H1 (cell line): ENCODE results near the gene DYNC2I2. TPM values are rescaled to one million over a fixed set of nuclear protein-coding genes. Genes with fewer than 3 reads are reported as not detected.

ENCODE experiments used
- CTCF ChIA-PET: fragments of 300-600 bp; sonication (Branson Sonifier 250); formaldehyde crosslinking; loops from one replicate; lab custom pipeline; 2021; ENCODE audit not compliant: partially characterized antibody; lab: Charles Lee
- POLR2A ChIA-PET: fragments of 300-600 bp; sonication (Branson Sonifier 250); formaldehyde crosslinking; loops from one replicate; lab custom pipeline; 2021; ENCODE audit warnings: inconsistent platforms; ENCODE audit not compliant: partially characterized antibody; lab: Charles Lee
- DNase-seq, 2 experiments: peaks; one replicate each; pipeline versions ENCODE4 v3.0.0 to v3.0.0-alpha.2; 2010 to 2022; ENCODE audit warnings: low spot score in 2 of 2, low read depth in 1 of 2, mixed read lengths in 1 of 2
- FAIRE-seq: peaks from 2 replicates; lab custom pipeline; 2011; peaks lifted over from hg19 to GRCh38; lab: Jason Lieb, UNC
- H2AFZ ChIP-seq: 2 replicates; pipeline ENCODE4 v1.8.1; 2012; ENCODE audit warnings: low read length, inconsistent platforms
- H2AK5ac ChIP-seq: 2 replicates; pipeline ENCODE4 v1.6.1; 2013; ENCODE audit warnings: low read depth, low read length
- H2BK120ac ChIP-seq: replicated peaks from 2 replicates; pipeline ENCODE3; 2013; ENCODE audit warnings: low read depth, low read length, inconsistent platforms
- H2BK12ac ChIP-seq: 2 replicates; pipeline ENCODE4 v1.6.1; 2013; ENCODE audit warnings: low read depth, low read length
- H2BK15ac ChIP-seq: 2 replicates; pipeline ENCODE4 v1.6.1; 2013; ENCODE audit warnings: low read length
- H2BK20ac ChIP-seq: 2 replicates; pipeline ENCODE4 v1.6.1; 2013; ENCODE audit warnings: low read length
- H2BK5ac ChIP-seq: 2 replicates; pipeline ENCODE4 v1.6.1; 2013; ENCODE audit warnings: low read depth, low read length
- H3K14ac ChIP-seq: 2 replicates; pipeline ENCODE4 v1.6.1; 2013; ENCODE audit warnings: inconsistent platforms; ENCODE audit not compliant: insufficient read length
- H3K18ac ChIP-seq: 2 replicates; pipeline ENCODE4 v1.6.1; 2013; ENCODE audit warnings: low read length; ENCODE audit errors: extremely low read depth
- H3K23ac ChIP-seq: 2 replicates; pipeline ENCODE4 v1.6.1; 2013; ENCODE audit warnings: inconsistent platforms; ENCODE audit not compliant: insufficient read length
- H3K23me2 ChIP-seq: 2 replicates; pipeline ENCODE4 v1.6.1; 2013; ENCODE audit warnings: low read depth, low read length
- H3K27ac ChIP-seq: 2 replicates; pipeline ENCODE4 v1.6.1; 2011; ENCODE audit warnings: low read depth, low read length, inconsistent platforms
- H3K27me3 ChIP-seq, 4 experiments: replicated peaks in 1 of 4; 1 replicate in 1 of 4; 2 replicates in 3 of 4; pipeline versions ENCODE4 v1.6.1 to v1.8.1; 2011 to 2013; ENCODE audit warnings: low read length in 3 of 4, mild to moderate bottlenecking in 3 of 4, inconsistent platforms in 2 of 4, mixed read lengths in 2 of 4, moderate library complexity in 1 of 4; ENCODE audit not compliant: control insufficient read depth in 3 of 4, insufficient read depth in 3 of 4; ENCODE audit errors: extremely low read depth in 1 of 4
- H3K36me3 ChIP-seq, 4 experiments: 2 replicates each; pipeline versions ENCODE4 v1.6.1 to v1.8.1; 2011 to 2013; ENCODE audit warnings: mild to moderate bottlenecking in 4 of 4, low read length in 3 of 4, moderate library complexity in 2 of 4, control low read depth in 1 of 4, inconsistent platforms in 1 of 4; ENCODE audit not compliant: insufficient read depth in 4 of 4, control insufficient read depth in 2 of 4
- H3K4ac ChIP-seq: replicated peaks from 2 replicates; pipeline ENCODE3; 2013; ENCODE audit warnings: low read length, low read depth, mixed read lengths, inconsistent platforms; ENCODE audit not compliant: insufficient read length
- H3K4me1 ChIP-seq, 4 experiments: replicated peaks in 1 of 4; 1 replicate in 1 of 4; 2 replicates in 3 of 4; pipeline versions ENCODE4 v1.6.1 to v1.8.1; 2011 to 2013; ENCODE audit warnings: low read length in 3 of 4, inconsistent platforms in 2 of 4, mixed read lengths in 1 of 4; ENCODE audit not compliant: insufficient read depth in 4 of 4, control insufficient read depth in 3 of 4
- H3K4me2 ChIP-seq, 2 experiments: 2 replicates each; pipeline versions ENCODE4 v1.6.1 to v1.8.1; 2011 to 2013; ENCODE audit warnings: low read depth in 2 of 2, low read length in 2 of 2, control low read depth in 1 of 2, inconsistent platforms in 1 of 2, mild to moderate bottlenecking in 1 of 2; ENCODE audit not compliant: insufficient read depth in 1 of 2
- H3K4me3 ChIP-seq, 4 experiments: fragments of 200-600, 300-600 bp in 1 of 4; sonication (generic), shearing (Covaris generic), sonication (Bioruptor Twin) in 1 of 4; 2 replicates each; pipeline versions ENCODE4 v1.5.1 to v1.8.1; 2011 to 2016; ENCODE audit warnings: low read length in 4 of 4, low read depth in 3 of 4, control low read depth in 2 of 4, inconsistent platforms in 2 of 4, mild to moderate bottlenecking in 2 of 4, mixed read lengths in 1 of 4, moderate library complexity in 1 of 4; ENCODE audit not compliant: insufficient read depth in 2 of 4; ENCODE audit errors: extremely low read depth in 1 of 4
- H3K56ac ChIP-seq: replicated peaks from 2 replicates; pipeline ENCODE3; 2013; ENCODE audit warnings: low read depth, mild to moderate bottlenecking, mixed read lengths, low read length, inconsistent platforms; ENCODE audit not compliant: insufficient read length
- H3K79me1 ChIP-seq: 2 replicates; pipeline ENCODE4 v1.6.1; 2013; ENCODE audit warnings: low read depth, low read length, control low read depth
- H3K79me2 ChIP-seq, 2 experiments: 2 replicates each; pipeline versions ENCODE4 v1.6.1 to v1.8.1; 2012 to 2013; ENCODE audit warnings: low read length in 2 of 2, mild to moderate bottlenecking in 2 of 2, inconsistent platforms in 1 of 2; ENCODE audit not compliant: insufficient read depth in 2 of 2, control insufficient read depth in 1 of 2
- H3K9ac ChIP-seq, 4 experiments: replicated peaks in 1 of 4; 1 replicate in 1 of 4; 2 replicates in 3 of 4; pipeline versions ENCODE4 v1.6.1 to v1.8.1; 2011 to 2013; ENCODE audit warnings: low read depth in 3 of 4, low read length in 3 of 4, control low read depth in 2 of 4, mild to moderate bottlenecking in 2 of 4, moderate library complexity in 2 of 4, inconsistent platforms in 1 of 4; ENCODE audit errors: extremely low read depth in 1 of 4
- H3K9me3 ChIP-seq, 2 experiments: 2 replicates each; pipeline versions ENCODE4 v1.6.1 to v1.8.1; 2012 to 2013; ENCODE audit warnings: mild to moderate bottlenecking in 2 of 2, moderate library complexity in 2 of 2, control low read depth in 1 of 2, inconsistent platforms in 1 of 2, low read depth in 1 of 2, low read length in 1 of 2, mixed read lengths in 1 of 2; ENCODE audit not compliant: insufficient read depth in 2 of 2
- H4K20me1 ChIP-seq, 2 experiments: replicated peaks in 1 of 2; 2 replicates each; pipeline versions ENCODE3 to v1.8.1; 2011 to 2013; ENCODE audit warnings: inconsistent platforms in 2 of 2, low read length in 2 of 2, mild to moderate bottlenecking in 1 of 2; ENCODE audit not compliant: insufficient read depth in 2 of 2, control insufficient read depth in 1 of 2
- H4K5ac ChIP-seq: 2 replicates; pipeline ENCODE4 v1.6.1; 2013; ENCODE audit warnings: low read length, low read depth, mixed read lengths, inconsistent platforms; ENCODE audit not compliant: insufficient read length
- H4K8ac ChIP-seq: 2 replicates; pipeline ENCODE4 v1.8.0; 2013; ENCODE audit warnings: mild to moderate bottlenecking, moderate library complexity, low read length, inconsistent platforms; ENCODE audit not compliant: insufficient read depth; ENCODE audit errors: extremely low read depth
- H4K91ac ChIP-seq: replicated peaks from 2 replicates; pipeline ENCODE3; 2013; ENCODE audit warnings: low read length, mixed read lengths, inconsistent platforms; ENCODE audit not compliant: insufficient read length
- ATF2 ChIP-seq: IDR thresholded peaks from 2 replicates; pipeline ENCODE4 v1.6.1; 2012; ENCODE audit warnings: low read length, inconsistent platforms
- BACH1 ChIP-seq: IDR thresholded peaks from 2 replicates; pipeline ENCODE4 v1.6.1; 2012; ENCODE audit warnings: low read length, improper control_type of control experiment
- CBX5 ChIP-seq: fragments of 300-800, 300-1000 bp; sonication (generic); IDR thresholded peaks from 2 replicates; pipeline ENCODE4 v1.7.1; 2016; ENCODE audit warnings: antibody characterized with exemption, low read length, low read depth
- CHD1 ChIP-seq: IDR thresholded peaks from 2 replicates; pipeline ENCODE4 v1.6.1; 2012; ENCODE audit warnings: low read depth, low read length, improper control_type of control experiment
- EGR1 ChIP-seq: IDR thresholded peaks from 2 replicates; pipeline ENCODE4 v1.6.1; 2011; ENCODE audit warnings: low read depth, low read length, borderline replicate concordance
- FOSL1 ChIP-seq: IDR thresholded peaks from 2 replicates; pipeline ENCODE4 v1.6.1; 2011; ENCODE audit warnings: mild to moderate bottlenecking, low read depth, low read length, moderate library complexity; ENCODE audit not compliant: insufficient read depth
- MAFK ChIP-seq: IDR thresholded peaks from 2 replicates; pipeline ENCODE4 v1.6.1; 2012; ENCODE audit warnings: low read depth, mild to moderate bottlenecking, improper control_type of control experiment, low read length
- MAX ChIP-seq: IDR thresholded peaks from 2 replicates; pipeline ENCODE4 v1.6.1; 2012; ENCODE audit warnings: inconsistent platforms
- RBBP5 ChIP-seq: IDR thresholded peaks from 2 replicates; pipeline ENCODE4 v1.7.1; 2012; ENCODE audit warnings: low read depth, mild to moderate bottlenecking, inconsistent platforms, low read length, moderate library complexity, borderline replicate concordance
- RNF2 ChIP-seq: fragments of 200-900, 300-1000 bp; sonication (generic); IDR thresholded peaks from 2 replicates; pipeline ENCODE4 v1.7.1; 2016; ENCODE audit warnings: borderline replicate concordance, low read depth, mild to moderate bottlenecking, antibody characterized with exemption, low read length; ENCODE audit not compliant: poor library complexity, severe bottlenecking; ENCODE audit errors: missing control alignments
- TEAD4 ChIP-seq: IDR thresholded peaks from 2 replicates; pipeline ENCODE4 v1.6.1; 2012; ENCODE audit warnings: low read depth, low read length, inconsistent platforms, mixed read lengths
- ZNF274 ChIP-seq: IDR thresholded peaks from 2 replicates; pipeline ENCODE4 v1.7.0; 2012; ENCODE audit warnings: low read length, borderline replicate concordance; ENCODE audit errors: extremely low read depth
- WGBS, 2 experiments: shearing (Covaris generic) in 1 of 2; methylation state at CpG; one replicate each; pipeline versions ENCODE4 v1.1.6 to v1.1.7; 2013 to 2015; ENCODE audit warnings: low lambda C conversion rate in 2 of 2, mixed read lengths in 2 of 2, inconsistent platforms in 1 of 2, low coverage in 1 of 2, missing lambda C conversion rate in 1 of 2; ENCODE audit not compliant: insufficient replicate concordance in 2 of 2, insufficient coverage in 1 of 2, insufficient read length in 1 of 2; ENCODE audit errors: extremely low coverage in 1 of 2, missing lambda C conversion rate in 1 of 2; 5-methylcytosine and 5-hydroxymethylcytosine counted together
- polyA plus RNA-seq, 7 experiments: library from polyadenylated mRNA; depleted of rRNA in 3 of 7; stranded (reverse) in 5 of 7; unstranded in 2 of 7; fragments of >200 nt in 5 of 7; fragments of 200-250 nt in 2 of 7; gene quantifications; 1 replicate in 5 of 7; 2 replicates in 1 of 7; 4 replicates in 1 of 7; pipeline versions ENCODE4 v1.2.1 to v1.2.3, GENCODE V29; 2011 to 2013; ENCODE audit warnings: missing spikeins in 2 of 7, mixed read lengths in 2 of 7
- total RNA-seq: library from RNA; stranded (reverse); fragmentation: NEBNext Ultra II Directional; extraction: Animal tissue kit (Norgen Biotek cat#: 25700); gene quantifications from 2 replicates; pipeline ENCODE4 v1.2.1, GENCODE V29; 2021

The DYNC2I2 gene
- total and polyA plus RNA-seq, 2 of the 8 experiments (the other 6 are each of a cell fraction or from before 2014, with no cell fraction given): 58.0 to 78.5 TPM

- no peak overlapping the region for H2BK15ac ChIP-seq
- peaks cover 0 to 2% of the 10 kb centered on the region in 2 experiments for H4K20me1 ChIP-seq
- H3K9me3 ChIP-seq: no peaks in the 10 kb centered on the region
- H3K27me3 ChIP-seq: no peaks in the 10 kb centered on the region
- H3K23me2 ChIP-seq: peaks cover 4% of the 10 kb centered on the region; the same call in 1 of the 2 replicates
- FAIRE-seq (no peak), DNase-seq (no peak)
- no peak overlapping the region for H2BK120ac ChIP-seq
- no peak overlapping the region for H2AK5ac ChIP-seq
- no peaks in the 10 kb centered on the region; a peak in 1 of 7 replicates for H3K4me1 ChIP-seq
- no peak overlapping the region for H2BK12ac ChIP-seq
- WGBS, 2 experiments: 93% methylated on average over 5 of the region's 5 CpGs; no CpG with 5 or more reads in 1 of the 2 experiments
- ChIA-PET CTCF (interaction anchor here (1.1 kb wide), 1 partner anchor 46 kb away, joined by 3 read pairs; no protein-coding TSS in a partner anchor), POLR2A (interaction anchor here (4.8 to 5.0 kb wide), 2 partner anchors 13 to 34 kb away, joined by 22 to 47 read pairs; no protein-coding TSS in a partner anchor)
- H3K9ac ChIP-seq: no peak overlapping the region
- no peak overlapping the region for H4K8ac ChIP-seq
- no peak overlapping the region for H3K4me2 ChIP-seq
- H3K79me1 ChIP-seq: peaks cover 6% of the 10 kb centered on the region; the same call in 1 of the 2 replicates
- no peak overlapping the region for H3K4ac ChIP-seq
- H3K14ac ChIP-seq: no peak overlapping the region
- peaks cover 0 to 9% (median 0%) of the 10 kb centered on the region in 4 experiments; a peak in 1 of 8 replicates for H3K36me3 ChIP-seq
- no peak overlapping the region for H3K4me3 ChIP-seq
- H2BK20ac ChIP-seq: no peak overlapping the region
- H3K18ac ChIP-seq: no peak overlapping the region
- H3K79me2 ChIP-seq: peaks cover 0 to 2% of the 10 kb centered on the region in 2 experiments; a peak in 1 of 4 replicates
- no peak overlapping the region for H4K91ac ChIP-seq
- no peak overlapping the region for H3K27ac ChIP-seq
- H3K56ac ChIP-seq: no peak overlapping the region
- H2AFZ ChIP-seq: no peak overlapping the region
- H3K23ac ChIP-seq: no peak overlapping the region
- no peak overlapping the region for H4K5ac ChIP-seq
- no peak overlapping the region for H2BK5ac ChIP-seq
- TF ChIP-seq BACH1: no peak
- no peak for TF ChIP-seq ATF2
- no peak for TF ChIP-seq RNF2
- no peak for TF ChIP-seq CBX5
- no peak for TF ChIP-seq ZNF274
- no peak for TF ChIP-seq FOSL1
- no peak for TF ChIP-seq CHD1
- no peak for TF ChIP-seq RBBP5
- TF ChIP-seq MAFK: no peak
- TF ChIP-seq MAX: no peak
- no peak for TF ChIP-seq TEAD4
- no peak for TF ChIP-seq EGR1
These were observed 4.8 kb downstream of the DYNC2I2 start for GRCh38 chr9:128651798-128652197.
